GM23338 (cell line): ENCODE measurements around the gene DENND2C. TPM values are rescaled to one million over a fixed set of nuclear protein-coding genes. Genes with fewer than 3 reads are reported as not detected.

Experiments used
- ATAC-seq: fragments of 200-7000 bp; cut with Tn5 transposase; 3 replicates; pipeline ENCODE4 v1.9.1; 2020
- DNase-seq: peaks from one replicate; pipeline ENCODE4 v3.0.0-alpha.2; 2015; ENCODE audit warnings: low spot score
- H2AFZ ChIP-seq: fragments of 200-600 bp; sonication (generic); 2 replicates; pipeline ENCODE4 v1.8.0; 2016; ENCODE audit warnings: antibody characterized with exemption, mild to moderate bottlenecking, moderate library complexity
- H3F3A ChIP-seq: fragments of 200-600 bp; sonication (generic); replicated peaks from 2 replicates; pipeline ENCODE4 v1.8.0; 2017; ENCODE audit warnings: antibody characterized with exemption, mixed run types, low read depth
- H3K27ac ChIP-seq: fragments of 200-600 bp; sonication (generic); 2 replicates; pipeline ENCODE4 v1.6.1; 2016; ENCODE audit warnings: low read depth
- H3K27me3 ChIP-seq: fragments of 200-600 bp; sonication (generic); 2 replicates; pipeline ENCODE4 v1.8.0; 2016; ENCODE audit warnings: mild to moderate bottlenecking, mixed run types, moderate library complexity; ENCODE audit not compliant: insufficient read depth
- H3K36me3 ChIP-seq: fragments of 200-600 bp; sonication (generic); 2 replicates; pipeline ENCODE4 v1.8.0; 2016; ENCODE audit warnings: mild to moderate bottlenecking; ENCODE audit not compliant: insufficient read depth
- H3K4me1 ChIP-seq: fragments of 200-600 bp; sonication (generic); 2 replicates; pipeline ENCODE4 v1.8.0; 2016; ENCODE audit warnings: mild to moderate bottlenecking, moderate library complexity; ENCODE audit not compliant: insufficient read depth
- H3K4me2 ChIP-seq: fragments of 200-600 bp; sonication (generic); 2 replicates; pipeline ENCODE4 v1.7.1; 2017; ENCODE audit warnings: mixed run types
- H3K4me3 ChIP-seq: fragments of 200-600 bp; sonication (generic); 2 replicates; pipeline ENCODE4 v1.6.1; 2016; ENCODE audit warnings: mixed run types
- H3K79me2 ChIP-seq: fragments of 200-600 bp; sonication (generic); replicated peaks from 2 replicates; pipeline ENCODE4 v1.8.0; 2017; ENCODE audit warnings: mild to moderate bottlenecking; ENCODE audit not compliant: insufficient read depth
- H3K9me2 ChIP-seq: fragments of 200-600 bp; sonication (generic); 2 replicates; pipeline ENCODE4 v1.8.0; 2017; ENCODE audit not compliant: insufficient read depth
- H4K20me1 ChIP-seq: fragments of 200-600 bp; sonication (generic); replicated peaks from 2 replicates; pipeline ENCODE4 v1.8.0; 2017; ENCODE audit warnings: mild to moderate bottlenecking; ENCODE audit not compliant: insufficient read depth
- H3K27ac Mint-ChIP-seq: 2 replicates; pipeline ENCODE4 v1.8.0; 2020; ENCODE audit warnings: inconsistent platforms, mild to moderate bottlenecking, moderate library complexity, mixed read lengths
- H3K27me3 Mint-ChIP-seq: 3 replicates; pipeline ENCODE4 v1.8.0; 2022; ENCODE audit warnings: low read depth, mild to moderate bottlenecking, moderate library complexity, mixed read lengths, inconsistent platforms; ENCODE audit not compliant: insufficient read depth, poor library complexity
- H3K36me3 Mint-ChIP-seq: 3 replicates; pipeline ENCODE4 v1.8.0; 2021; ENCODE audit warnings: low read depth, mild to moderate bottlenecking, inconsistent platforms, moderate library complexity, mixed read lengths
- H3K4me1 Mint-ChIP-seq: 3 replicates; pipeline ENCODE4 v1.8.0; 2020; ENCODE audit warnings: mild to moderate bottlenecking, inconsistent platforms, mixed read lengths
- H3K4me3 Mint-ChIP-seq: 3 replicates; pipeline ENCODE4 v1.8.0; 2021; ENCODE audit warnings: moderate library complexity, mild to moderate bottlenecking, inconsistent platforms, mixed read lengths
- H3K9me3 Mint-ChIP-seq: 3 replicates; pipeline ENCODE4 v1.8.0; 2020; ENCODE audit warnings: moderate library complexity, mild to moderate bottlenecking, inconsistent platforms, mixed read lengths
- CREB1 ChIP-seq: fragments of 250-450 bp; sonication (Bioruptor Pico); IDR thresholded peaks from 2 replicates; pipeline ENCODE4 v1.5.0; 2020; ENCODE audit warnings: low read depth, mild to moderate bottlenecking, moderate library complexity
- EZH2 ChIP-seq: fragments of 200-600 bp; sonication (generic); IDR thresholded peaks from one replicate; pipeline ENCODE4 v1.8.0; 2017; ENCODE audit warnings: antibody characterized with exemption, mild to moderate bottlenecking, low read depth; ENCODE audit not compliant: unreplicated experiment
- EZH2phosphoT487 ChIP-seq: fragments of 200-600 bp; sonication (generic); IDR thresholded peaks from one replicate; pipeline ENCODE4 v1.8.1; 2018; ENCODE audit warnings: antibody characterized with exemption; ENCODE audit not compliant: unreplicated experiment
- JUNB ChIP-seq: IDR thresholded peaks from one replicate; pipeline ENCODE4 v1.6.1; 2016; ENCODE audit warnings: antibody characterized with exemption; ENCODE audit not compliant: unreplicated experiment
- POLR2AphosphoS5 ChIP-seq: IDR thresholded peaks from 2 replicates; pipeline ENCODE4 v1.6.1; 2016; ENCODE audit warnings: antibody characterized with exemption, low read depth
- REST ChIP-seq: IDR thresholded peaks from one replicate; pipeline ENCODE4 v1.6.1; 2018; ENCODE audit warnings: antibody characterized with exemption; ENCODE audit not compliant: unreplicated experiment
- STAT1 ChIP-seq: IDR thresholded peaks from one replicate; pipeline ENCODE4 v1.6.1; 2016; ENCODE audit warnings: antibody characterized with exemption; ENCODE audit not compliant: unreplicated experiment
- ZNF331 ChIP-seq: fragments of 250-450 bp; sonication (Bioruptor Pico); IDR thresholded peaks from 2 replicates; pipeline ENCODE4 v1.5.0; 2020; ENCODE audit warnings: low read depth, mild to moderate bottlenecking, moderate library complexity
- polyA plus RNA-seq: library from polyadenylated mRNA; unstranded; fragments of >200 nt; fragmentation: Nextera tagmentation; extraction: Ambion mirVana; gene quantifications from 2 replicates; pipeline ENCODE4 v1.2.1, GENCODE V29; 2016
- total RNA-seq: library from RNA; depleted of rRNA; stranded (reverse); fragments of >200 nt; shearing (Covaris generic); gene quantifications from 2 replicates; pipeline ENCODE4 v1.2.3, GENCODE V29; 2014
- TF ChIP-seq, protein P1 (sequence below): IDR thresholded peaks from 2 replicates; pipeline ENCODE4 v1.6.1; 2016; ENCODE audit warnings: antibody characterized with exemption
- TF ChIP-seq, protein P2 (sequence below), 2 experiments: fragments of 200-600 bp in 1 of 2; sonication (generic) in 1 of 2; conservative IDR thresholded peaks; 2 replicates each; pipeline versions ENCODE4 v1.5.1 to v1.6.1; 2016 to 2017; ENCODE audit warnings: antibody characterized with exemption in 2 of 2, low read depth in 2 of 2, mild to moderate bottlenecking in 2 of 2, moderate library complexity in 1 of 2

DENND2C gene
- total and polyA plus RNA-seq, 2 experiments from 2014 or later: 4.1 to 7.0 TPM

DNA sequence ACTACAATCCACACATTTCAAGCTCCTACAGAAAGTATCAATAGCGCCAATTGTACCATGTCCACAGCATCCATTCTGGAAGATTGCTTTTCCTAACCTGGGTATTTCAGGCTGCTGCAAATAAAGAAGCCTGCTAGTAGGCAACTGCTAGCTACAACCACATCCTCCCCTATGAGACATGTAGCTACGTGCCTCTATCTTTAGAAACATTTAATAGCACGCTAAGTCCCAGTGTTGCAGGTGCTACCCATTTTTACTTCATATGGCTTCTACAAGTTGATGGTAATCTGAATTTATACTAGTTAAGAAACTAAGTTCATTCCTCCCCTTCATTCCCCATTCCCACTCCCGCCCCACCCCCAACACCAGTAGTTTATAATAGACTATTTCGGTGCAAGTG lies 32.9 kb upstream of the DENND2C start (continued):
- TF ChIP-seq REST (no peak), STAT1 (no peak), POLR2AphosphoS5 (no peak), JUNB (no peak), EZH2phosphoT487 (no peak), ZNF331 (CRISPR knock-in tag) (no peak)
- TF ChIP-seq, protein P1, sequence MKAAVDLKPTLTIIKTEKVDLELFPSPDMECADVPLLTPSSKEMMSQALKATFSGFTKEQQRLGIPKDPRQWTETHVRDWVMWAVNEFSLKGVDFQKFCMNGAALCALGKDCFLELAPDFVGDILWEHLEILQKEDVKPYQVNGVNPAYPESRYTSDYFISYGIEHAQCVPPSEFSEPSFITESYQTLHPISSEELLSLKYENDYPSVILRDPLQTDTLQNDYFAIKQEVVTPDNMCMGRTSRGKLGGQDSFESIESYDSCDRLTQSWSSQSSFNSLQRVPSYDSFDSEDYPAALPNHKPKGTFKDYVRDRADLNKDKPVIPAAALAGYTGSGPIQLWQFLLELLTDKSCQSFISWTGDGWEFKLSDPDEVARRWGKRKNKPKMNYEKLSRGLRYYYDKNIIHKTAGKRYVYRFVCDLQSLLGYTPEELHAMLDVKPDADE: no peak
- TF ChIP-seq, protein P2, sequence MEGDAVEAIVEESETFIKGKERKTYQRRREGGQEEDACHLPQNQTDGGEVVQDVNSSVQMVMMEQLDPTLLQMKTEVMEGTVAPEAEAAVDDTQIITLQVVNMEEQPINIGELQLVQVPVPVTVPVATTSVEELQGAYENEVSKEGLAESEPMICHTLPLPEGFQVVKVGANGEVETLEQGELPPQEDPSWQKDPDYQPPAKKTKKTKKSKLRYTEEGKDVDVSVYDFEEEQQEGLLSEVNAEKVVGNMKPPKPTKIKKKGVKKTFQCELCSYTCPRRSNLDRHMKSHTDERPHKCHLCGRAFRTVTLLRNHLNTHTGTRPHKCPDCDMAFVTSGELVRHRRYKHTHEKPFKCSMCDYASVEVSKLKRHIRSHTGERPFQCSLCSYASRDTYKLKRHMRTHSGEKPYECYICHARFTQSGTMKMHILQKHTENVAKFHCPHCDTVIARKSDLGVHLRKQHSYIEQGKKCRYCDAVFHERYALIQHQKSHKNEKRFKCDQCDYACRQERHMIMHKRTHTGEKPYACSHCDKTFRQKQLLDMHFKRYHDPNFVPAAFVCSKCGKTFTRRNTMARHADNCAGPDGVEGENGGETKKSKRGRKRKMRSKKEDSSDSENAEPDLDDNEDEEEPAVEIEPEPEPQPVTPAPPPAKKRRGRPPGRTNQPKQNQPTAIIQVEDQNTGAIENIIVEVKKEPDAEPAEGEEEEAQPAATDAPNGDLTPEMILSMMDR (conservative IDR thresholded peaks at IDR 0.05; ENCODE audit: low read depth in 2 of 2): no peak

- Histone ChIP-seq H3K4me1 (no peaks in the 10 kb centered on the region), H3K4me2 (no peak overlapping the region)
- no peaks in the 10 kb centered on the region for H3K4me1 Mint-ChIP-seq
Measured at GRCh38 chr1:114701931-114702330, 32.1 kb upstream of the DENND2C start.

More at GRCh38 chr1:114701931-114702330, 32.1 kb upstream of the DENND2C start:
- H3K36me3 ChIP-seq: peaks cover 2% of the 10 kb centered on the region; the same call in 1 of the 2 replicates
- H3K27me3 Mint-ChIP-seq: peaks cover 2% of the 10 kb centered on the region
- H3F3A ChIP-seq: no peaks in the 10 kb centered on the region
- no peaks in the 10 kb centered on the region for H3K79me2 ChIP-seq
- no peak overlapping the region for H3K27ac Mint-ChIP-seq
- H3K27ac ChIP-seq: no peak overlapping the region
- no peak for ATAC-seq
- TF ChIP-seq, protein P2 (conservative IDR thresholded peaks at IDR 0.05; ENCODE audit: low read depth in 2 of 2): no peak
- TF ChIP-seq CREB1 (CRISPR knock-in tag) (no peak), EZH2phosphoT487 (no peak), POLR2AphosphoS5 (no peak), EZH2 (no peak), STAT1 (no peak)
- no peaks in the 10 kb centered on the region for H3K27me3 ChIP-seq
- no peaks in the 10 kb centered on the region for H3K9me3 Mint-ChIP-seq
- no peaks in the 10 kb centered on the region for H3K9me2 ChIP-seq
- H3K4me3 ChIP-seq: no peak overlapping the region
- DNase-seq: no peak
- H3K4me3 Mint-ChIP-seq: no peak overlapping the region
- peaks cover 4% of the 10 kb centered on the region; the same call in 2 of the 3 replicates for H3K36me3 Mint-ChIP-seq
- H2AFZ ChIP-seq: no peak overlapping the region
- no peaks in the 10 kb centered on the region for H4K20me1 ChIP-seq
